BLaER1 (cell line): ENCODE results near the gene VSIG10.

Experiments used
- H3K27ac ChIP-seq: shearing (Covaris generic); formaldehyde crosslinking; 2 replicates; pipeline ENCODE4 v1.8.1; 2022
- H3K27me3 ChIP-seq: shearing (Covaris generic); formaldehyde crosslinking; 2 replicates; pipeline ENCODE4 v1.8.1; 2022
- H3K36me3 ChIP-seq: shearing (Covaris generic); formaldehyde crosslinking; 2 replicates; pipeline ENCODE4 v1.8.1; 2022
- H3K4me1 ChIP-seq: shearing (Covaris generic); formaldehyde crosslinking; 2 replicates; pipeline ENCODE4 v1.8.1; 2022
- H3K4me2 ChIP-seq: shearing (Covaris generic); formaldehyde crosslinking; 2 replicates; pipeline ENCODE4 v1.8.1; 2022
- H3K4me3 ChIP-seq: shearing (Covaris generic); formaldehyde crosslinking; 2 replicates; pipeline ENCODE4 v1.8.1; 2022
- H3K9ac ChIP-seq: shearing (Covaris generic); formaldehyde crosslinking; 2 replicates; pipeline ENCODE4 v1.8.1; 2022
- H3K9me3 ChIP-seq: shearing (Covaris generic); formaldehyde crosslinking; 2 replicates; pipeline ENCODE4 v1.8.1; 2022
- H4K20me1 ChIP-seq: shearing (Covaris generic); formaldehyde crosslinking; 2 replicates; pipeline ENCODE4 v1.8.1; 2022
- Cebpa-rat ChIP-seq: shearing (Covaris generic); IDR thresholded peaks from 2 replicates; pipeline ENCODE4 v1.8.1; 2022

The VSIG10 gene

GRCh38 chr12:118052324-118053070 lies 51.3 kb downstream of the VSIG10 start:
- peaks cover 9% of the 10 kb centered on the region for H4K20me1 ChIP-seq
- peaks cover 35% of the 10 kb centered on the region for H3K36me3 ChIP-seq
- no peaks in the 10 kb centered on the region for H3K9me3 ChIP-seq
- H3K4me3 ChIP-seq = no peak overlapping the region
- peaks cover 22% of the 10 kb centered on the region for H3K4me1 ChIP-seq
- TF ChIP-seq Cebpa-rat = no peak
- 0 out of 2 replicates have a peak overlapping the region, but pooled peaks have one; percentile 22 for H3K4me2 ChIP-seq
- no peaks in the 10 kb centered on the region for H3K27me3 ChIP-seq
- H3K9ac ChIP-seq = no peak overlapping the region
- H3K27ac ChIP-seq = no peak overlapping the region

GRCh38 chr12:118050972-118051910 lies 52.6 kb downstream of the VSIG10 start:
- Histone ChIP-seq H3K27me3 (no peaks in the 10 kb centered on the region), H4K20me1 (peaks cover 9% of the 10 kb centered on the region), H3K9ac (no peak overlapping the region), H3K4me1 (peaks cover 22% of the 10 kb centered on the region), H3K4me2 (no peak overlapping the region), H3K36me3 (peaks cover 41% of the 10 kb centered on the region), H3K27ac (no peak overlapping the region), H3K4me3 (no peak overlapping the region), H3K9me3 (no peaks in the 10 kb centered on the region)
- TF ChIP-seq Cebpa-rat = no peak

- Histone ChIP-seq H3K27me3 (no peaks in the 10 kb centered on the region), H4K20me1 (no peaks in the 10 kb centered on the region), H3K4me3 (no peak overlapping the region), H3K9me3 (no peaks in the 10 kb centered on the region), H3K4me1 (peaks cover 15% of the 10 kb centered on the region), H3K9ac (no peak overlapping the region), H3K4me2 (no peak overlapping the region), H3K36me3 (peaks cover 76% of the 10 kb centered on the region), H3K27ac (no peak overlapping the region)
- TF ChIP-seq Cebpa-rat = no peak
Measured at GRCh38 chr12:118046430-118046829, 57.4 kb downstream of the VSIG10 start.

GRCh38 chr12:118044577-118044976 lies 59.2 kb downstream of the VSIG10 start:
- Histone ChIP-seq H3K4me2 (no peak overlapping the region), H3K9me3 (no peaks in the 10 kb centered on the region), H3K36me3 (peaks cover 75% of the 10 kb centered on the region), H3K4me3 (no peak overlapping the region), H4K20me1 (no peaks in the 10 kb centered on the region), H3K9ac (no peak overlapping the region), H3K4me1 (peaks cover 15% of the 10 kb centered on the region), H3K27ac (no peak overlapping the region), H3K27me3 (no peaks in the 10 kb centered on the region)
- no peak for TF ChIP-seq Cebpa-rat

GRCh38 chr12:118044075-118044474 lies 59.7 kb downstream of the VSIG10 start:
- peaks cover 78% of the 10 kb centered on the region for H3K36me3 ChIP-seq

GRCh38 chr12:118042091-118042490 lies 61.7 kb downstream of the VSIG10 start:
- Histone ChIP-seq H3K27me3 (no peaks in the 10 kb centered on the region), H3K4me2 (no peak overlapping the region), H3K36me3 (peaks cover 92% of the 10 kb centered on the region), H3K4me1 (no peaks in the 10 kb centered on the region), H3K4me3 (no peak overlapping the region), H3K9ac (no peak overlapping the region), H3K27ac (no peak overlapping the region), H3K9me3 (no peaks in the 10 kb centered on the region), H4K20me1 (no peaks in the 10 kb centered on the region)
- TF ChIP-seq Cebpa-rat = no peak

More at GRCh38 chr12:118044075-118044474, 59.7 kb downstream of the VSIG10 start:
- TF ChIP-seq Cebpa-rat = no peak
- peaks cover 11% of the 10 kb centered on the region for H3K4me1 ChIP-seq
- H4K20me1 ChIP-seq = no peaks in the 10 kb centered on the region
- no peaks in the 10 kb centered on the region for H3K9me3 ChIP-seq
- H3K27ac ChIP-seq = no peak overlapping the region
- no peak overlapping the region for H3K9ac ChIP-seq
- no peak overlapping the region for H3K4me2 ChIP-seq
- H3K4me3 ChIP-seq = no peak overlapping the region
- H3K27me3 ChIP-seq = no peaks in the 10 kb centered on the region

GRCh38 chr12:118038137-118038536 lies 65.7 kb downstream of the VSIG10 start:
- no peak for TF ChIP-seq Cebpa-rat
- no peaks in the 10 kb centered on the region for H3K4me1 ChIP-seq
- H4K20me1 ChIP-seq = no peaks in the 10 kb centered on the region
- no peak overlapping the region for H3K27ac ChIP-seq
- no peaks in the 10 kb centered on the region for H3K9me3 ChIP-seq
- H3K4me2 ChIP-seq = no peak overlapping the region
- H3K36me3 ChIP-seq = peaks cover 96% of the 10 kb centered on the region
- no peak overlapping the region for H3K9ac ChIP-seq
- no peaks in the 10 kb centered on the region for H3K27me3 ChIP-seq
- H3K4me3 ChIP-seq = no peak overlapping the region

GRCh38 chr12:118036672-118037411 lies 67.0 kb downstream of the VSIG10 start:
- no peak overlapping the region for H3K9ac ChIP-seq
- no peaks in the 10 kb centered on the region; the same call in 1 of the 2 replicates for H4K20me1 ChIP-seq
- TF ChIP-seq Cebpa-rat = no peak
- H3K4me2 ChIP-seq = no peak overlapping the region
- H3K36me3 ChIP-seq = peaks cover 96% of the 10 kb centered on the region
- no peak overlapping the region for H3K27ac ChIP-seq
- no peaks in the 10 kb centered on the region for H3K27me3 ChIP-seq
- no peaks in the 10 kb centered on the region for H3K4me1 ChIP-seq
- H3K4me3 ChIP-seq = no peak overlapping the region
- H3K9me3 ChIP-seq = no peaks in the 10 kb centered on the region

GRCh38 chr12:118035190-118036041 lies 68.4 kb downstream of the VSIG10 start:
- TF ChIP-seq Cebpa-rat = no peak
- H3K4me1 ChIP-seq = no peaks in the 10 kb centered on the region
- H3K9ac ChIP-seq = no peak overlapping the region
- no peak overlapping the region for H3K27ac ChIP-seq
- no peak overlapping the region for H3K4me3 ChIP-seq
- no peak overlapping the region for H3K4me2 ChIP-seq
- H3K9me3 ChIP-seq = no peaks in the 10 kb centered on the region
- peaks cover 96% of the 10 kb centered on the region for H3K36me3 ChIP-seq
- H4K20me1 ChIP-seq = no peaks in the 10 kb centered on the region; the same call in 1 of the 2 replicates
- H3K27me3 ChIP-seq = no peaks in the 10 kb centered on the region
